CMK (cell line): ENCODE results near the gene OSER1.
A peak's percentile ranks its signal among the peaks of the same experiment; 100 is the strongest.
"Not testable (repeated sequence)": the region's sequence is repeated elsewhere in the genome, so short reads cannot be mapped to it uniquely, and the experiment has no call there.

Experiments
- DNase-seq: peaks from one replicate; pipeline ENCODE4 v3.0.0-alpha.2; 2010; ENCODE audit warnings: low read depth

The OSER1 gene

DNA sequence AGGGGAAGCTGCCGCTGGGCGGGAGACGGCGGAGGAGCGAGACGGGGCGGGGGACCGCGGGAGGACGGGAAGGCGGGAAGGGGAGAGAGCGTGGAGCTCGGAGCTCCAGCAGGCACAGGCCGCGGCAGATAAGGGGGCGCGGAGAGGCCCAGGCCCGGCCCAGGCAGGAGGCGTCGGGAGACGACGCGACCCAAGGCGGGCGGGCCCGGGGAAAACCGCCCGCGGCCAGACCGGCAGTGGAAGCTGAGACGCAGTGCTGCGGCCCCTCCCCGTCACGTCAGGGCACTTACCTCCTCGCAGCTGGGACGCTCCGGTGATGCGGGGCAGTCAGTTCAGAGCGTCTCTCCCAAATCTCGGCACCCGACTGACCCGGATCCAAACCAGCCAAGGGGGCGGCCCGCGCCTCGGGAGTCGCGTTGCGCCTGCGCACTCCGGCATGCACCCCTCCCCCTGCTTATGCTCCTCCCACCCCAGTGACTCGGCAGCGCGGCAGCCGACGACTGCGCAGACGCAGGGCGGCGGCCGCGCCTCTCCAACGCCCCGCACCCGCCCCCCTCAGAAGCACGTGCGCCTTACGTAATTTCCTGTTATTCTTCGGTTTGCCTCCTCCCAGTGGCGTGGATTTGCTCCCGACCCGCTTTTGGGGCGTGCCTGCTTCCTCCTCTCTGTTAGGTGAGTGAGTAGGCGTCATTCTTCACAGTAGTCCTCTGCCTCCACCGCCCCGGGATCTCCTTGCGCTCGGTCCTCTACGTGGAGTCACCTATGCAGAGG lies at the start of gene OSER1:
Gene OSER1 (minus strand): TSS at position 366 of the 771 bp plus-strand sequence. CDS start 3,814 bp downstream, outside the sequence.
- peak; percentile 90 for DNase-seq

DNA sequence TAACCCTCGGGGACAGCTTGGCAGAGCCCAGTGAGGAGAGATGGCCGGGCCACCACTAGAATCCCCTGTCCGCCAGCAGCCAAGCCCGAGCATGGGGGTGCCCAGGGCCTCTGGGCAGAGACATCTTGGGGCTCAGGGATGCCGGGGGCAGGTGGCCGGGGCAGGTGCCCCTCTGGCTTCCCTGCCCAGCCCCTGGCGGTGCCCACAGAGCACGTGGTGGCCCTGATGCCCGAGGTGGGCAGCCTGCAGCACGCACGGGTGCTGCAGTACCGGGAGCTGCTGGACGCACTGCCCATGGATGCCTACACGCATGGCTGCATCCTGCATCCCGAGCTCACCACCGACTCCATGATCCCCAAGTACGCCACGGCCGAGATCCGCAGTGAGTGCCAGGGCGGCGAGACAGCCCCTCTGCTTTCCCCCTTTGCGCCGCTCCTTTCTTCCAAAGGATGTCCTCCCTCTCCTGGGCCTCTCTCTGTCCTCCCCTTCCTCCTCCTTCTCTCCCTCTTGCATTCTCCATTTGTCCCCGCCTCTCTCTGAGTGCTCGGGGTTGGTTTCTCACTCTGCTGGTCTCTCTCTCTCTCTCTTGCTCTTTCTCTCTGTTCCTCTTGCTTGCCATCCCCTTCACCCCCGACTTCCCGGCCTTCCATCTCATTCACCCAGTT lies 47.8 kb upstream of the OSER1 start:
- DNase-seq, result no peak

DNA sequence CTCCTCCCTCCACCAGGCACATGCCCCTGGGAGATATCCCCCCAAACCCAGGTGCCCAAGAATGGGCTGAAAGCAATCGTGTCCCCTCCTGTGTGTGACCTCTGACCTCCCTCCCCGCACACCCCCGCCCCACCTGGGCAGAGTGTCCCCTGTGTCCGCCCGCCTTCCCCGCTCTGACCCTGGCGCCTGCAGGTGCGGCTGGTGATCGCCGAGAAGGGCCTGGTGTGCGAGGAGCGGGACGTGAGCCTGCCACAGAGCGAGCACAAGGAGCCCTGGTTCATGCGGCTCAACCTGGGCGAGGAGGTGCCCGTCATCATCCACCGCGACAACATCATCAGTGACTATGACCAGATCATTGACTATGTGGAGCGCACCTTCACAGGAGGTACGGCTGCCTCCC lies 46.4 kb upstream of the OSER1 start:
- DNase-seq, result no peak

DNA sequence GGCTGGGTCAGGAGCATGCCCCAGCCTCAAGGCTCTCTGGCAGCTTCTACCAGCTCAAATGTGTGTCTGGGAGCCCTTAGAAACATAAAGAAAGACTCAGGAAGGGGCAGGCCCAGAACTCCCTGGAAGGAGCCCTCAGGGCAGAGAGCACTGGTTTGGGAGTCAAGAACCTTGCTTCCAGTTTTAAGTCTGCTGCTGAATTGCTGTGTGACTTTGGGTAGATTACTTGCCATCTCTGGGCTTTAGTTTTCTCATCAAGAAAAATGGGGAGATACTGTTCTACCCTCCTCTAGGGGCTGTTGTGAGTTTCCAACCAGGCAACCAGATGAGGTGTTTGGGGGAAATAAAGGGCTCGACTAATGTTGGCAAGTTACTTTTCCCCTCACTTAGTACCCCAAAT lies 45.4 kb upstream of the OSER1 start:
- no peak for DNase-seq

DNA sequence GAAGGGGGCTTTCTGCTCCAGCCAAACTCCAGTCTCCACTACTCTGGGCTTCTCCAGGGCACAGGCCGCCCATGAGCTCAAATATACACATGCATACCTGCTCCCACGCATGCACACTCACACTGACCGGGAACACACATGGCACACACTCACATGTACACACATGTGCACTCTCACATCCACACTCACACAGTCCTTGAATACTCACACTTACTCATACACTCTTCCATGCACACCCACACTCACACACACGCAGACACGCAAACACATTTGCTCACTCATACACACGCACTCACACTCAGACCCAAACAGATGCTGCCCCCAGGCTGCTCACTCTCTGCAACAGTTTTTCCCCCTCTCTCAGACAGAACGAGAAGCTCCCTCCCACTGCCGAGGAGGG lies 43.5 kb upstream of the OSER1 start:
- no peak for DNase-seq

DNA sequence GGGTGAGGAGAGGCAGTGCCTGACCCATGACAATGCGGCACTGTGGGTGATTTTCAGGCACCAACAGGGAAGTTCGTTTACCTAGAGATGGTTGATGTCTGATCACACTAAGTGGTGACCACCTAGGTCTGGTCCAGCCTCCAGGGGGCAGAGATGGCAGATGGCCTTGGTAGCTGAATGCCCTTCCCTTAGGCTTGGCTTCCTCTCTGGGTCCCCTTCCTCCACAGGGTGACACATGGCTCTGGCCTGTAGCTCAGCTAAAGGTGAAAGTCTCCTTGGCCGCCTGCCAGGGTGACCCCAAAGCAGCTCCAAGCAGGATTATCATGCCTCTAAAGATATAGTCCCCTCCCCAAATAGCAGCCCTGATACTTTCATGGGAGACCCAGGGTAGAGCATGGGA lies 43.0 kb upstream of the OSER1 start:
- no peak for DNase-seq

DNA sequence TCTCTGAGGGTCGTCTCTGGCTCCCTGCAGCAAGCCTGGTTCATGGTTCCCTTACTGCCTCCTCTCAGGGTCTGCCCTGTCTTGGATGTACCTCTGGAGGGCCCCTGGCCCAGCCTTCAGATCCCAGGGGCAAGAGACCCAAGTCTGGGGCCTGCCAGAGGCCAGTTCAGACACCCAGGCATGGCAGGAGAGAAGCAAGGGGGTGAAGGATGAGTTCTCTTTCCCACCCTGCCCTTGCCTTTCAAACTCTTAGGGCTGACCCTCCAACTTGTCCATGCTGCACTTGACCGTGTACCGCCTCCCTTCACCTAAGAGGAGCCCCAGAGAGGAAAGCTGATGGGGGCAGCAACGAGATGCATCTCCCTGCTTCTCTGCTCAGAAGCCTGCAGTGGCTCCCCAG lies 40.7 kb upstream of the OSER1 start:
- DNase-seq, result no peak

DNA sequence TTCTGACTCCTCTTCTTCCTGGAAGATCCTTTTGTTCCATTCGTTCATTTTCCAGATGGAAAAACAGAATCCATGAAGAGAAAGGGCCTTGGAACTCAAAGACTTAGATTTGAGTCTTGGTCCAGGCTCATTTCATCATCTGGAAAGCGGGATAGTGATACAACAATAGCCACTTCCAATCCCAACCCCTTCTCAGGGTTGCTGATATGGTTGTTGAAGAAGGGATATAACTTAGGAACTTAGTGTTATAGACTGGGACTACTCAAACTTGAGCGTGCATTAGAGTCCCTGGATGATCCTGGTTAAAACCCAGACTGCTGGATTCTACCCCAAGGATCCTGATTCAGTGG lies 37.8 kb upstream of the OSER1 start:
- DNase-seq, result no peak

DNA sequence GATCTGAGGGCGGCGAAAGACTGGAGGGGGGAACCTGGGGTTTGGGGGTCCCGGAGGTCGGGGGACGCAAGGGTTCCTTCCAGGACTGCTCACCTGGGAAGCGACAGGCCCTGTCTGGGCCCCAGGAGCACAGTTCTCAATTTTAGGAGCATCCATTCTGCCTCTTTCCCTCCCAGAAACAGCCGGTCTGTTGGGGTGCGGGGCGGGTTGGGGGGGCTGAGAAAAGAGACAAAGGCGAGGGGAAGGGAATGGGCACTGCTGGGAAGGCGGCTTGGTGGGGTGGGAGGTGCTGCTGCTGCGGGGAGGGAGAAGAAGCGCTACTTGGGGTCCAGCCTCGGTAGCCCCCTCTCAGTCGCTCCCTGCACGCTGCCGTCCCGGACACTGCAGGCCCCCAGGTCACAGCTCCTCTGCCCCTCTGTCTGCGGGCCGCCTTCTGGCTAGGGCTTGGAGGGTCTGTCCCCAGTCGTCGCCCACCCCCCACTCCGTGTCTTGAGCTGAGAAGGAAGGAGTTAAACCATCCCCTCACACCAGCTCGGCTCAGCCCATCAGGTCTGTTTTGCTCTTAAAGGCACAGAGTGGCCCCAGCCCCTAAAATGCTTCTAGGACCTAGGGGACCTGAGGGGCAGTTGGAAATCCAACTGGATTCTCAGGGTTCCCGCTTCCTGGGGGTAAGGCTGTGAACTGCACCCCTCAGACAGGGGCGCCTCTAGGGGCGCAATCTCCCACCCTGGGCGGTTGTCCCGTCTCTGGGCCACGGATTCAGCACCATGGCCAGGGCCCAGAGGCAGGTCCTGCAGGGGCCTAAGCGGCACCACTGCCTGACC lies 37.2 kb upstream of the OSER1 start:
- DNase-seq, result peak; percentile 34

DNA sequence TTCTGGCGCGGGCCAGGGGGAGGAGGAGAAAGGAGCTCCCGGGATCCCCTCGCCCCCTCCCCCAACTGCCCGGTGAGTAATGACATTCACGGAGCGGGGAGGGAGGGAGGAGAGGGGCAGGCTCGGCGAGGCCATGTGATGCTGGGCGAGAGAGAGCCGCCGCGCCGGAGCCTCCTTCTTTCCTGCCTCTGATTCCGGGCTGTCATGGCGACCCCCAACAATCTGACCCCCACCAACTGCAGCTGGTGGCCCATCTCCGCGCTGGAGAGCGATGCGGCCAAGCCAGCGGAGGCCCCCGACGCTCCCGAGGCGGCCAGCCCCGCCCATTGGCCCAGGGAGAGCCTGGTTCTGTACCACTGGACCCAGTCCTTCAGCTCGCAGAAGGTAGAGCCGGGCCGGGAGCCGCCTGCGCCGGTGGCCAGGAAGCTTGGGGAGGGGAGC lies 36.6 kb upstream of the OSER1 start, which contains the start of gene GDAP1L1:
Gene GDAP1L1 (plus strand): TSS at position 178 of the 441 bp plus-strand sequence. CDS start 27 bp downstream, at position 205.
- no peak for DNase-seq

DNA sequence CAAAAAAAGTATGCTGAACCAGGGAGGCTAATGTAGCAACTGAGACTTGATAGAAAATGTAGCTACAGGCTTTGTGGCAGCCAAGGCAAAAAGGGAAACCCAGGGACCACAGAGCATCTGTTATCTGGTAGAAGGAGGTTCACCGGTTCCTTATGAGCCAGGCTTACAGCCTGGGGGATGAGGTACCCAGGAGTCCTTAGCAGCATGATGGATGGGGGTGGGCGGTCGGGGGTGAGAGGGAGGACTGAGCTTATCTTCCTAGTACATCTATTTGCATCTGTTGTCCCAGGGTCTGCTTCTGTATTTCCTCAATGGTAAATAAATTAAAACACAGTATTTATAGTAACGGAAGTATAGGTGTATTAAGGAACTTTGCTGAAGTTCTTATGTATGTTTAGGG lies 35.4 kb upstream of the OSER1 start:
- no peak for DNase-seq

DNA sequence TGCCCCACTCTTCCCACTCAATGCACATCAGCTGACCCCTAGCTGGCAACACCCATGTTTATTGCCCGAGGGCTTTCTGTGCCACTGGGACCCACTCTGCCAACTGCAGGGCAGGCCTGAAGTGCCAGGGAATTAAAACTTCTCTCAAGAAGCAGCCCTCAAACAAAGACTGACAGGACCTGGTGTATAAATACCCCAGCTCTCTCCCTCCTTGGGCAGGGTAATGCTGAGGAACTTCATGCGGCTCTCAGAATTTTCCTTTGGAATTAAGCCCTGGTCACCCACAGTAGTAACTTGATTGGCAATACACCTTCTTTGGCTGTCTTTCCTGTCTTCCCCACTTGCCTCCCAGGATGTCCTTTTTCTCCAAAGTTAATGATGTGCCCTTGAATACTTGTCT lies 31.2 kb upstream of the OSER1 start:
- DNase-seq, result no peak

DNA sequence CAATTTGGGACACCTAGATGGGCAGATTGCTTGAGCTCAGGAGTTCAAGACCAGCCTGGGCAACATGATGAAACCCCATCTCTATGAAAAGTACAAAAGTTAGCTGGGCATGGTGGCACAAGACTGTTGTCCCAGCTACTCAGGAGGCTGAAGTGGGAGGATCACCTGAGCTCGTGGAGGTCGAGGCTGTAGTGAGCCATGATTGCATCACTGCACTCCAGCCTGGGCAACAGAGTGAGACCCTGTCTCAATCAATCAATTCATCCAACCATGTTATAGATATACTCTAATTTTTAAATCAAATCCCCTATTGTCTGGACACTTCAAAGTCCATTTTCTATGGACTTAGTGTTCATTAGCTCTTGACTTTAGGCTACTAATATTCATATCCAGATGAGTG lies 26.3 kb upstream of the OSER1 start:
- DNase-seq, result not testable (repeated sequence)

DNA sequence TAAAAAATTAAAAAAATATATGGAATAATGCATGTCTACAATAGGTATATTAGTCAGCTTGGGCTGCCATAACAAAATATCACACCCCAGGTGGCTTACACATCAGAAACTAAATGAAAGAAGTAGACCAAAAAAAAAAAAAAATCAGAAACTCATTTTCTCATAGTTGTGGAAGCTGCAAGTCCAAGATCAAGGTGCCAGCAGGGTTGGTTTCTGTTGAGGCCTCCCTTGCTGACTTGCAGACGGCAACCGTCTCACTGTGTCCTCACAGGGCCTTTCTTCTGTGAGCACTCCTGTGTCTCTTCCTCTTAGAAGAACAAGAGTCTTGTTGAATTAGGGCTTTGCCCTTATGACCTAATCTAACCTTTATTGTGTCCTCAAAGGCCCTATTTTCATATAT lies 25.1 kb upstream of the OSER1 start:
- no peak for DNase-seq

DNA sequence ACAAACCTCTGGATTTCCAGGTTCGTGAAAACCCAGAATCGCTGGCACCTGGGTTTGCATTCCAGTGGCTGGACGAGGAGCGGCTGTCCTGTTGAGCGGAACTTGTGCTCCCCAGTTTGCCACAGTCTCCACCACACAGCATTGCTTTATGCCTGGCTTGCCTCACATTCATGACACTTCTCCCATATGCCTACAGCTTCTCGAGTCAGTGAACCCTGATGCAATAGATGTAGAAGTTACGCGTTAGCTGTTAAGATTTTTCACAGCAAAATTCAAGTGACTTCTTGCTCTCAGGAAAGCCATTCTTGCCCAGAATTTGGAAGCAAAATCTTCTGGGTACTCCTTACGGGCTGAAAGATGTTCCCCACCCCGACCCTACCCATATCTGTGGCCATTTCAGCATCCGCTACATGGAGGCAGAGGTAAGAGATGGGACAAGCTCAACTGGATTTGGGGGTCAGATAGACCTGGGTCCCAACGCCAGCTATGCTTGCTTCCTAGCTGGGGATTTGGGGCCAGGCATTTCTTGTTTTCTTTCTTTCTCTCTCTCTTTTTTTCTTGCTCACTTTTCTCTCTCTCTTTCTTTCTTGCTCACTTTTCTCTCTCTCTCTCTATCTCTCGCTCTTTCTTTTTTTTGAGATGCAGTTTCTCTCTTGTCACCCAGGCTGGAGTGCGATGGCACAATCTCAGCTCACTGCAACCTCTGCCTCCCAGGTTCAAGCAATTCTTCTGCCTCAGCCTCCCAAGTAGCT lies 24.2 kb upstream of the OSER1 start:
- DNase-seq, result no peak

DNA sequence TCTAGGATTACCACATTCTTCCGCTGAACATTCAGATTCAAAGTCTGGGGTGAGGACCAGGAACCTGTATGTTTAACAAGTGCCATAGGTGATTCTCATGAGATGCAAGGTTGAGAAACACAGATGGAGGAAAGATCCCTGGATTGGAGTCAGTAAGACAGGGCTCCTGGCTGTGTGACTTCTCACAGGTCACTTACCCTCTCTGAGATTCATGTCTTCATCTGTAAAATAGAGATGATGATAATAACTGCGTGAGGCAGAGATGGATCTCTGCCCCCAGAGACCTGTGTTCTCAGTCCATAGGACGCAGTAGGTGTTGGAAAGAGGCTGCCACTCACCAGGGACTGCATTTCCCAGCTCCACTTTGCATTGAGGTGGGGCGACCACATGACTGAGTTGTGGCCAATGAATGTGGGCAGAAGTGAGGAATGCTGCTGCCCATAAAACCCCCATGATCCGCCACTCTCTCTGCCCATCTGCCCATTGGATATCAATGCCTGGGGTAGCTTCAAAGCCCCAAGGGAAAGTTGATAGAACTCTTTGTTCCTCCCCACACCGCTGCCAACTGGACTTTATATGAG lies 23.0 kb upstream of the OSER1 start:
- no peak for DNase-seq

DNA sequence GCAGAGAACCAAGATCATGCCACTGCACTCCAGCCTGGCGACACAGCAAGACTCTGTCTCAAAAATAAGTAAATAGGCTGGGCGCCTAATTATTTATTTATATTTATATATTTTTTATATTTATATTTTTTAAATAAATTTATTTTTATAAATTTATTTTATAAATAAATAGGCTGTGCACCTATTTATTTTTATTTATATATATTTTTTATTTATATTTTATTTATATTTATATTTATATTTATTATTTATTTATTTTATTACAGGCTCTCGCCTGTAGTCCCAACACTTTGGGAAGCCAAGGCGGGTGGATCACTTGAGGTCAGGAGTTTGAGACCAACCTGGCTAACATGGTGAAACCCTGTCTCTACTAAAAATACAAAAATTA lies 21.9 kb upstream of the OSER1 start:
- DNase-seq, result not testable (repeated sequence)

DNA sequence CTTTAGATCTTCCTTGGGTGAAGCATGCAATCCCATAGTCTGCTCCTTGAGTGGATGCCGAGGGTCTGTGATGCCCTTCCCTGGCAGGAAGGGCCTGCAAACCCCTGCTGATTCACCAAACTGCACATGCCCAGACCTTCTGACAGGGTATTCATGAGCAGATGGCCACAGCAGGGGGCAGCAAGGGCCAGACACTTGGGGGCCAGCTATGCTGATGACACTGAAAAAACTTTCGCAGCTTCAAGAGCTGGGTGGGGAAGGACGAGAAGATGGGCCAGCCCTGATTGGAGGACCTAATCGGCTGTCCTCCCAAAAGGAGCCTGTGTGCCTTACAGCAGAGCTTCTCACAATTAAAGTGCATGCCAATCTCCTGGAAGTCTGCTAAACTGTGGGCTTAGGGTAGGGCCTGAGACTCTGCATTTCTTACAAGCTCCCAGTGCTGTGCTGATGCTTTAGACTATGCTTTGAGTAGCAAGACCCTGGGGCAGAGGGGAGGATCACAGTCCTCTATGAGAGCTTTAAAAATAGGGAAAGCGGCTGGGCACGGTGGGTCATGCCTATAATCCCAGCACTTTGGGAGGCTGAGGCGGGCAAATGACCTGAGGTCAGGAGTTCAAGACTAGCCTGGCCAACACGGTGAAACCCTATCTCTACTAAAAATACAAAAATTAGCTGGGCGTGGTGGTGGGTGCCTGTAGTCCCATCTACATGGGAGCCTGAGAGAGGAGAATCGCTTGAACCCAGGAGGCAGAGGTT lies 21.3 kb upstream of the OSER1 start:
- DNase-seq, result no peak

DNA sequence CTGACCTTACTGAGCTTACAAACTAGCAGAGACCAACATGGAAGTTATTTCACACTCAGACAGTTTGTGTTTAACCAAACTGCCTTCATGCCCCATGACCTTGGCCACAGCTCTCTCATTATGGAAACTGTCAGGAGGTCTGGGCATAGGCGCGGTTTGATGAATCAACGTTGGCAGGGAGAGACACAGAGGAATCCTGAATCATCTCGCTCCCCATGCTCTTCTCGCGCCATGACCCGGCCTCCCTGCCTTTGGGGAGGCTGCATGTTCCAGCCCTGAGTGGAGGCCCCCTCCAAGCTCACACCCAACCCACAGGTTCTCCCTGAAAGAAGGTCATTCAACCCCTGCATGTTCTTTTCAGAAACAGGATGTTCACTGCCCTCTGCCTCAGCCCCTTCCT lies 20.6 kb upstream of the OSER1 start:
- DNase-seq, result no peak

DNA sequence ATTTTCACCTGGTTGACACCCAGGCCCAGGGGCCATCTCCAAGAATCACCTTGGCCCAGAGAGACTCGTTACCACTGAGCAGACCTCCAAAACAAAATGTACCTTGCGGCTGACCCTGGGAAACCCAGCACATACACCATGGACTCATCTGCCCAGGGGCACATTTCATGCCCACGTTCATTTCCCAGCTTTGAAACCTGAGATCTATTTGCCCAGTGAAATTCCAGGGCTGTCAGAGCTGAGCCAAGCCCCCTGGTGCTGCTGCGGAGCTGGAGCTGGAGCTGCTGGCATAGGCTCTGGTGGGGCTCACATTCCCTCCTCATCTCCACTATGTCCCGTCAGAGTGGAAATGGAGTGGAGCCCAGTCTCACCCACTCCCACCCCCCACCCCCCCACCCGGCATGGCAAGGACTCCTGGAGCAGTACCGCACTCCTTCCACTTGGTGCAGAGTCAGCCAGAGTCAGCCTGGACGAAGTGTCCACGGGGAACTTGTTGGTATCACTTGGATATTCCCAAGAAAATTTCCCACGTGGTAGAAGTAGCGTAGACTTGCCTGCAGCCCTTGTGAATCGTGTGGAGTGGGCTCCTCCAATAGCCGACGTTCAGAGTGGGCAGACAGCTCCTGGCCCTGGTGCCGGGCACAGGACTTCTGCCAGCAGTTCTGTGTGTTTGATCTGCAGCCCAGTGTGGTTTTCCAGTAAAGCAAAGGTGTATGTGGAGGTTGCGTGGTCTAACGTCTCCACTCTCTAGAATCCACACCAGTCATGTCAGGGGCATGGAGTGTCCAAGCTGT lies 18.1 kb upstream of the OSER1 start:
- DNase-seq, result no peak
